OCI-LY3 (cell line): ENCODE data around the gene FAM24A.

ENCODE experiments used
- H2AFZ ChIP-seq: fragments of 200-600, 300-600 bp; shearing (Covaris generic); 2 replicates; pipeline ENCODE4 v1.6.0; 2014; ENCODE audit warnings: antibody characterized with exemption, low read depth, low read length
- H3K27ac ChIP-seq: fragments of 200-600, 300-600 bp; sonication (generic); 2 replicates; pipeline ENCODE4 v1.5.1; 2014; ENCODE audit warnings: mild to moderate bottlenecking, low read length, moderate library complexity, mixed read lengths
- H3K27me3 ChIP-seq: fragments of 200-600, 300-600 bp; sonication (generic); 2 replicates; pipeline ENCODE4 v1.6.1; 2014; ENCODE audit warnings: low read depth, low read length, mixed read lengths
- H3K36me3 ChIP-seq: fragments of 200-600, 300-600 bp; sonication (generic); replicated peaks from 2 replicates; pipeline ENCODE3; 2014; ENCODE audit warnings: low read depth, low read length, mixed read lengths
- H3K4me1 ChIP-seq: fragments of 300-600, 200-600 bp; sonication (generic); 2 replicates; pipeline ENCODE4 v1.6.1; 2014; ENCODE audit warnings: low read length, mixed read lengths
- H3K4me2 ChIP-seq: fragments of 200-600, 300-600 bp; sonication (generic); 2 replicates; pipeline ENCODE4 v1.6.1; 2014; ENCODE audit warnings: low read length, mixed read lengths
- H3K4me3 ChIP-seq: fragments of 300-600, 200-600 bp; sonication (generic); 2 replicates; pipeline ENCODE4 v1.5.1; 2014; ENCODE audit warnings: antibody characterized with exemption, mild to moderate bottlenecking, low read length, moderate library complexity
- H3K79me2 ChIP-seq: fragments of 300-600, 200-600 bp; shearing (Covaris generic); 2 replicates; pipeline ENCODE4 v1.6.1; 2014; ENCODE audit warnings: mild to moderate bottlenecking, low read length, mixed read lengths
- H3K9ac ChIP-seq: fragments of 300-600, 200-600 bp; shearing (Covaris generic); 2 replicates; pipeline ENCODE4 v1.6.0; 2014; ENCODE audit warnings: mild to moderate bottlenecking, low read length, moderate library complexity
- H3K9me3 ChIP-seq: fragments of 200-600, 300-600 bp; shearing (Covaris generic); 2 replicates; pipeline ENCODE4 v1.6.1; 2014; ENCODE audit warnings: low read length, mixed read lengths; ENCODE audit not compliant: insufficient read depth
- H4K20me1 ChIP-seq: fragments of 200-600, 300-600 bp; sonication (generic); 2 replicates; pipeline ENCODE4 v1.6.1; 2016; ENCODE audit warnings: low read length, mixed read lengths; ENCODE audit not compliant: insufficient read depth
- CTCF ChIP-seq: fragments of 200-600, 300-600 bp; sonication (generic); IDR thresholded peaks from 2 replicates; pipeline ENCODE4 v1.5.1; 2014; ENCODE audit warnings: antibody characterized with exemption, low read length, low read depth
- EZH2phosphoT487 ChIP-seq: fragments of 200-600 bp; shearing (Covaris generic); IDR thresholded peaks from 2 replicates; pipeline ENCODE4 v1.6.1; 2018; ENCODE audit warnings: antibody characterized with exemption, mixed run types, low read depth

FAM24A gene

GRCh38 chr10:122876467-122876855, 33.9 kb upstream of the FAM24A start:
- no peak overlapping the region for H3K4me2 ChIP-seq
- no peaks in the 10 kb centered on the region for H3K9me3 ChIP-seq
- H3K27me3 ChIP-seq, result no peaks in the 10 kb centered on the region
- H4K20me1 ChIP-seq, result peaks cover 10% of the 10 kb centered on the region
- peaks cover 36% of the 10 kb centered on the region for H3K36me3 ChIP-seq
- H3K4me1 ChIP-seq, result peaks cover 11% of the 10 kb centered on the region
- no peak overlapping the region for H3K27ac ChIP-seq
- H3K79me2 ChIP-seq, result peaks cover 73% of the 10 kb centered on the region
- no peak overlapping the region for H2AFZ ChIP-seq
- H3K4me3 ChIP-seq, result no peak overlapping the region
- no peak overlapping the region for H3K9ac ChIP-seq
- no peak for TF ChIP-seq EZH2phosphoT487
- no peak for TF ChIP-seq CTCF

- peaks cover 36% of the 10 kb centered on the region for H3K36me3 ChIP-seq
- H4K20me1 ChIP-seq, result peaks cover 10% of the 10 kb centered on the region
- H3K4me1 ChIP-seq, result peaks cover 11% of the 10 kb centered on the region
- H2AFZ ChIP-seq, result no peak overlapping the region
- H3K4me3 ChIP-seq, result no peak overlapping the region
- H3K79me2 ChIP-seq, result peaks cover 73% of the 10 kb centered on the region
- TF ChIP-seq CTCF (no peak), EZH2phosphoT487 (no peak)
- H3K27ac ChIP-seq, result no peak overlapping the region
- H3K4me2 ChIP-seq, result no peak overlapping the region
- H3K9me3 ChIP-seq, result no peaks in the 10 kb centered on the region
- H3K9ac ChIP-seq, result no peak overlapping the region
- H3K27me3 ChIP-seq, result no peaks in the 10 kb centered on the region
Observed at GRCh38 chr10:122877264-122877663, 33.1 kb upstream of the FAM24A start.

- no peaks in the 10 kb centered on the region for H3K9me3 ChIP-seq
- peaks cover 2% of the 10 kb centered on the region; the same call in 1 of the 2 replicates for H4K20me1 ChIP-seq
- TF ChIP-seq EZH2phosphoT487 (no peak), CTCF (no peak)
- peaks cover 11% of the 10 kb centered on the region for H3K4me1 ChIP-seq
- H3K27me3 ChIP-seq, result no peaks in the 10 kb centered on the region
- peaks cover 61% of the 10 kb centered on the region for H3K79me2 ChIP-seq
- peak overlapping the region; percentile 100 for H3K4me3 ChIP-seq
- peak overlapping the region; percentile 77; the same call in 1 of the 2 replicates for H2AFZ ChIP-seq
- H3K9ac ChIP-seq, result peak overlapping the region; percentile 95
- H3K27ac ChIP-seq, result peak overlapping the region; percentile 57
- H3K36me3 ChIP-seq, result peaks cover 32% of the 10 kb centered on the region
- H3K4me2 ChIP-seq, result peak overlapping the region; percentile 94
Observed at GRCh38 chr10:122878799-122879338, 31.5 kb upstream of the FAM24A start.

GRCh38 chr10:122879339-122880273, 30.8 kb upstream of the FAM24A start, which contains the start of gene FAM24B:
Gene FAM24B, minus strand, starts transcription at chr10:122879581. Its CDS starts 29,066 bp downstream, at chr10:122850515.
- H2AFZ ChIP-seq, result peak within 1 kb of the TSS; percentile 88
- H3K79me2 ChIP-seq, result peaks cover 54% of the 10 kb centered on the region
- peak within 1 kb of the TSS; percentile 95 for H3K9ac ChIP-seq

More at GRCh38 chr10:122879339-122880273, 30.8 kb upstream of the FAM24A start, which contains the start of gene FAM24B:
- Histone ChIP-seq H3K27ac (peak within 1 kb of the TSS; percentile 67), H4K20me1 (peaks cover 2% of the 10 kb centered on the region; the same call in 1 of the 2 replicates), H3K27me3 (no peaks in the 10 kb centered on the region), H3K36me3 (peaks cover 27% of the 10 kb centered on the region), H3K4me1 (peaks cover 11% of the 10 kb centered on the region), H3K4me3 (peak within 1 kb of the TSS; percentile 100), H3K4me2 (peak within 1 kb of the TSS; percentile 94), H3K9me3 (no peaks in the 10 kb centered on the region)
- TF ChIP-seq EZH2phosphoT487, result no peak
- no peak for TF ChIP-seq CTCF
